Muscle of leg (tissue), 9 donors: ENCODE measurements around the gene KIF2A. TPM values are rescaled to one million over a fixed set of nuclear protein-coding genes. Genes with fewer than 3 reads are reported as not detected.

Source experiments
- polyA plus RNA-seq, 8 donors: library from polyadenylated mRNA; unstranded; fragments of 120-200 nt; gene quantifications; one replicate each; pipeline versions ENCODE4 v1.2.1 to v1.2.3, GENCODE V29; 2013; ENCODE audit warnings: inconsistent platforms in 1 of 8, low replicate concordance in 1 of 8; ENCODE audit not compliant: insufficient read length in 8 of 8, insufficient read depth in 1 of 8
- total RNA-seq: library from RNA; stranded (reverse); fragments of 120-200 nt; gene quantifications from one replicate; pipeline ENCODE4 v1.2.4, GENCODE V29; 2013

KIF2A gene
- total and polyA plus RNA-seq, 9 donors, result 20.9 to 41.9 (median 36.7) TPM

Other genes starting within 250 kb of the KIF2A start
- 18.7 TPM for gene DIMT1, start 97.7 kb downstream of the KIF2A start, total RNA-seq
- 10 to 100 TPM; 21.9 to 26.3 (median 23.3) TPM for gene DIMT1, start 97.7 kb downstream of the KIF2A start, polyA plus RNA-seq
- 21.6 TPM for gene IPO11, start 106.6 kb downstream of the KIF2A start, total RNA-seq
- gene IPO11, start 106.6 kb downstream of the KIF2A start, polyA plus RNA-seq, result 10 to 100 TPM; 20.0 to 27.7 (median 22.5) TPM